GM18951 (cell line): ENCODE results near the gene TMEM218.
"Not testable (repeated sequence)": the region's sequence is repeated elsewhere in the genome, so short reads cannot be mapped to it uniquely, and the experiment has no call there.

Source experiments
- POLR2A ChIP-seq: IDR thresholded peaks from 4 replicates; pipeline ENCODE4 v1.6.1; 2011; ENCODE audit warnings: mild to moderate bottlenecking; ENCODE audit not compliant: insufficient read length, insufficient read depth; ENCODE audit errors: extremely low read depth
- in situ Hi-C: fragments of 300-500 bp; cut with MboI; formaldehyde crosslinking; loops from one replicate; pipeline ENCODE4 v1.12.0; 2022; ENCODE audit warnings: low sequenced_read_pairs, mixed read lengths, inconsistent platforms; ENCODE audit not compliant: unreplicated experiment

The TMEM218 gene

GRCh38 chr11:125091877-125092664, 19.4 kb downstream of the TMEM218 start:
- no peak for TF ChIP-seq POLR2A
- in situ Hi-C loops = no loop called here

- no peak for TF ChIP-seq POLR2A
- in situ Hi-C loops = no loop called here
These were observed 20.1 kb downstream of the TMEM218 start for GRCh38 chr11:125091247-125091876.

DNA sequence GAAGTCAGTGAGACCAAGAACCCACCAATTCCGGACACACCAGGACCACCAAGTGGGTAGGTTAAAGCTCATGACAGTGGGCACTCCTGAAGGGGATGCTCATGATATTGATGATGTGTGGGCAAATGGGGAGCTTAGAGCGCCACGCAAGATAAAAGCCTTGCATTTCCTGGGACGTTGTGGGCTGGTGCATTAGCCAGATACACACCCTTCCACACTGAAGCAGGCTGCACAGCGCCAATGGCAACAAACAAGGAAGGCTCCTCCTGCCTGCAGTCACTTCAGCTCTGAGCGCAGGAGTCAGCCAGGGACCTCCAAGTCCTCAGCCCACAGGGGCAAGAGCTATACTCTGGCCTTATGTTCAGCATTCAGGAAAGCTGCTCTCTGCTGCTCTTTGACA, 20.6 kb downstream of the TMEM218 start:
- TF ChIP-seq POLR2A = no peak
- in situ Hi-C loops = no loop called here

GRCh38 chr11:125090151-125090550, 21.3 kb downstream of the TMEM218 start:
- in situ Hi-C loops = not testable (repeated sequence)

DNA sequence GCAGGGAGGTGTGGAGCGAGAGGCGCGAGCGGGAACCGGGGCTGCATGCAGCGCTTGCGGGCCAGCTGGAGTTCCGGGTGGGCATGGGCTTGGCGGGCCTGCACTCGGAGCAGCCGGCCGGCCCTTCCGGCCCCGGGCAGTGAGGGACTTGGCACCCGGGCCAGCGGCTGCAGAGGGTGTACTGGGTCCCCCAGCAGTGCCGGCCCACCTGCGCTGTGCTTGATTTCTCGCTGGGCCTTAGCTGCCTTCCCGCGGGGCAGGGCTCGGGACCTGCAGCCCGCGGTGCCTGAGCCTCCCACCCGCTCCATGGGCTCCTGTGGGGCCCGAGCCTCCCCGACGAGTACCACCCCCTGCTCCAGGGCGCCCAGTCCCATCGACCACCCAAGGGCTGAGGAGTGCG, 21.9 kb downstream of the TMEM218 start:
- in situ Hi-C loops = not testable (repeated sequence)

- no peak for TF ChIP-seq POLR2A
- in situ Hi-C loops = no loop called here
These were observed 22.6 kb downstream of the TMEM218 start for GRCh38 chr11:125088576-125089455.

DNA sequence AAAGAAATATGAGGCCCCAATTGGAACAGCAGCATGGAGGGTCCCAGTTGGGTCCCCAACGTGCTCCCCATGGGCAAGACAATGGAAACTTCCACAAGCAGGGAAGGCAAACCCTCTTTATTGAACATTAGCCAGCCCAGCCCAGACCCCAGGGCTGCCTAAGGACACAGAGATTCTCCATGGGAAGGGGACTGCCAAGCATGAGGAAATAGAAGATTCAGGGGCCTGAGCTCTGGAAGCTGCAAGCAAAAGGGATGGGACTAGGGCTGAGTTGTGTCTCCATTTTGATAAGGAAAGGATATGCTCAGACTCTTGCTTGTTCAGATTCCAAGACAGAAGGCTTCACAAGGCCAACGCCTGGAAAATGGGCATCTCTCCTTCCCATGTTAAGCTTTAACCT, 23.3 kb downstream of the TMEM218 start:
- in situ Hi-C loops = no loop called here
- TF ChIP-seq POLR2A = no peak

- in situ Hi-C loops = no loop called here
These were observed 24.7 kb downstream of the TMEM218 start for GRCh38 chr11:125086633-125087296.

GRCh38 chr11:125085301-125086081, 25.9 kb downstream of the TMEM218 start:
- in situ Hi-C loops = no loop called here
- TF ChIP-seq POLR2A = no peak

More at GRCh38 chr11:125086633-125087296, 24.7 kb downstream of the TMEM218 start:
- no peak for TF ChIP-seq POLR2A

DNA sequence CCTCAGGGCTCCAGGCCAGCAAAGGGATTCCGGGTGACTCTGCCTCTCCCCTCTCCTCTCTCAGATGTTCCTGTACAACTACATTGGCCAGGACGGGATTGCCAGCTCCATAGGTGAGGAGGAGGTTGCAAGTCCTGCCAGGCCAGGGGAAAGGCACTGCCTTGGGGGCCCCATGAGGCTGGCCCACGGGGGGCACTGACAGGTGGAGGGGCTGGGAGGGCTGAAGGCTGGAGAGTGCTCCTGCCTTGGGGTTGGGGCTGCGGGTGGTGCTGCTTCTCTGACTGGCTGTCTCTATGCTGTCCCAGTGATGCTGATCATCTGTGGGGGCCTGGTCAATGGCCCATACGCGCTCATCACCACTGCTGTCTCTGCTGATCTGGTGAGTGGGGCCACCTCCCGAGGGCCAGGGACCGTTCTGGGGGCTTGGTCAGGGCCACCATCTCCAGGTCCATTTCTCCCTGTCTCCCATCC, 26.6 kb downstream of the TMEM218 start:
- TF ChIP-seq POLR2A = no peak
- in situ Hi-C loops = no loop called here

GRCh38 chr11:125084057-125084416, 27.4 kb downstream of the TMEM218 start:
- TF ChIP-seq POLR2A = no peak
- in situ Hi-C loops = no loop called here

DNA sequence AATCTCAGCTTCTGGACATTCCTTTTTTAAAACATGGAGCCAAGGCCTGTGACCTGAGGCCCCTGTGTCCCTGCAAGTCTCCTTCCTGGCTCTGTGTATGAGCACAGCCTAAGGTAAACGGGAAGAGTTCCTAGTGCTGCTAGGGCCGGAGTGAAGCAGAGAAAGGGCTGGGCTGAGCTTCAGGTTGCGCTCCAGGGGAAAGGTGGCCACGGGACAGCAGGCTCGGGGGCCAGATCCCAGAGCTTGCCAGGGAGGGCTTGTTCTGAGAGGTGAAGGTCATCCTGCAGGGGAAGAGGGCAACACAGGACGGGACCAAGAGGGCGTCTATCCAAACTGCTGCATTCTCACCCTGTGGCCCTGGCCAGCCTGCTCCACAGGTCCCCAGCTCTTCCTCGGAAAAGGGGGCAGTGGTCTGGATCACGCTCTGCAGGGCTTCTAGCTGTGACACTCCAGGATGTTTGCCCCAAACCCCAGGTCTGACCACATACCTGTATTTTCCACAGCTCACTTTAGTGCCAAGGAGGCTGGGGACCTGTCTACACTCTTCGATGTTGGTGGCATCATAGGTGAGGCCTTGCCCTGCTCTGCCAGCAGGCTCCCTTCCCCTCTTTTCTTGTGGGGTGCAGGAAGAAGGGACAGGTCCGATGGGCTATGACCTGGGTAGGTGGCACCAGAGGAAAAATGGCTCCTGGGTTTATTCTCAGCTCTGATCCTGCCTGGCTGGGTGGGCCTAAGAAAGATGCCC, 27.9 kb downstream of the TMEM218 start:
- TF ChIP-seq POLR2A = no peak
- in situ Hi-C loops = no loop called here
